GM12878 (cell line): Measurements from ENCODE around the gene MAP4K4. TPM values are rescaled to one million over a fixed set of nuclear protein-coding genes. Genes with fewer than 3 reads are reported as not detected.

Experiments used
- ATAC-seq: fragments of 200-7000 bp; cut with Tn5 transposase; 3 replicates; pipeline ENCODE4 v1.9.1; 2020; ENCODE audit warnings: mild to moderate bottlenecking, moderate library complexity
- BruUV-seq: library from RNA; stranded (reverse); fragments of 400-500 nt; replicated peaks from 2 replicates; lab custom pipeline; 2021; lab: Mats Ljungman, UMichigan
- CTCF ChIA-PET: fragments of 300-600 bp; sonication (Branson Sonifier 250); formaldehyde crosslinking; extraction: SDS; loops from one replicate; lab custom pipeline; 2021; ENCODE audit warnings: inconsistent platforms; lab: Yijun Ruan, JAX
- POLR2A ChIA-PET: fragments of 350-600 bp; formaldehyde crosslinking; extraction: SDS; loops from one replicate; lab custom pipeline; 2021; ENCODE audit warnings: inconsistent platforms; lab: Charles Lee
- RAD21 ChIA-PET: fragments of 300-600 bp; sonication (Branson Sonifier 250); formaldehyde crosslinking; loops from one replicate; lab custom pipeline; 2023; ENCODE audit warnings: antibody characterized with exemption; ENCODE audit not compliant: unreplicated experiment; lab: Charles Lee
- SMC1A ChIA-PET: fragments of 300-600 bp; sonication (Branson Sonifier 250); formaldehyde crosslinking; loops from one replicate; lab custom pipeline; 2023; ENCODE audit not compliant: unreplicated experiment, uncharacterized antibody; lab: Charles Lee
- DNase-seq: peaks from one replicate; pipeline ENCODE4 v3.0.0-alpha.2; 2011; ENCODE audit warnings: low read depth, low spot score
- FAIRE-seq: peaks from 3 replicates; lab custom pipeline; 2011; peaks lifted over from hg19 to GRCh38; lab: Jason Lieb, UNC
- H2AFZ ChIP-seq: 2 replicates; pipeline ENCODE4 v1.6.0; 2011; ENCODE audit warnings: low read depth, low read length, control low read depth; ENCODE audit not compliant: control insufficient read depth
- H3K27ac ChIP-seq: 2 replicates; pipeline ENCODE4 v1.5.1; 2011; ENCODE audit warnings: control low read depth; ENCODE audit not compliant: control insufficient read depth, insufficient read depth
- H3K27me3 ChIP-seq, 2 experiments: replicated peaks in 1 of 2; 2 replicates each; pipeline versions ENCODE4 v1.6.0 to v1.6.1; 2011; ENCODE audit warnings: low read length in 1 of 2; ENCODE audit not compliant: control insufficient read depth in 2 of 2, insufficient read depth in 2 of 2
- H3K36me3 ChIP-seq, 2 experiments: 2 replicates each; pipeline ENCODE4 v1.5.1; 2011; ENCODE audit warnings: low read length in 1 of 2; ENCODE audit not compliant: control insufficient read depth in 2 of 2, insufficient read depth in 2 of 2
- H3K4me1 ChIP-seq: 2 replicates; pipeline ENCODE4 v1.6.1; 2011; ENCODE audit warnings: mild to moderate bottlenecking, low read length, moderate library complexity, mixed read lengths; ENCODE audit not compliant: control insufficient read depth, insufficient read depth
- H3K4me2 ChIP-seq: 2 replicates; pipeline ENCODE4 v1.6.0; 2011; ENCODE audit warnings: control low read depth; ENCODE audit not compliant: control insufficient read depth, insufficient read depth
- H3K4me3 ChIP-seq: fragments of 200-600 bp; sonication (generic); 2 replicates; pipeline ENCODE4 v1.5.1; 2016
- H3K79me2 ChIP-seq: 2 replicates; pipeline ENCODE4 v1.6.0; 2011; ENCODE audit warnings: low read length; ENCODE audit not compliant: control insufficient read depth, insufficient read depth
- H3K9ac ChIP-seq: 2 replicates; pipeline ENCODE4 v1.8.0; 2011; ENCODE audit warnings: low read length, control low read depth, mixed read lengths; ENCODE audit not compliant: control insufficient read depth, insufficient read depth
- H3K9me3 ChIP-seq: replicated peaks from 3 replicates; pipeline ENCODE4 v1.5.1; 2011; ENCODE audit warnings: mild to moderate bottlenecking, low read length; ENCODE audit not compliant: control insufficient read depth, insufficient read depth
- H4K20me1 ChIP-seq: 2 replicates; pipeline ENCODE4 v1.6.0; 2011; ENCODE audit not compliant: control insufficient read depth, insufficient read depth
- CEBPB ChIP-seq, 2 experiments: fragments of 150-350 bp in 1 of 2; IDR thresholded peaks; 2 replicates each; pipeline ENCODE4 v1.6.1; 2012 to 2014; ENCODE audit warnings: low read depth in 2 of 2, low read length in 2 of 2, borderline replicate concordance in 1 of 2, inconsistent platforms in 1 of 2
- JUND ChIP-seq: IDR thresholded peaks from 2 replicates; pipeline ENCODE4 v1.6.1; 2012; ENCODE audit warnings: low read depth, mild to moderate bottlenecking, low read length, improper control_type of control experiment, moderate library complexity
- NBN ChIP-seq: fragments of 450-650 bp; IDR thresholded peaks from 2 replicates; pipeline ENCODE4 v1.6.1; 2016
- PML ChIP-seq: IDR thresholded peaks from 2 replicates; pipeline ENCODE4 v1.6.1; 2012; ENCODE audit warnings: low read length, inconsistent platforms
- SRF ChIP-seq, 2 experiments: IDR thresholded peaks; 2 replicates each; pipeline ENCODE4 v1.6.1; 2011; ENCODE audit warnings: low read depth in 2 of 2, low read length in 2 of 2, mild to moderate bottlenecking in 1 of 2, moderate library complexity in 1 of 2
- ZBED1 ChIP-seq: IDR thresholded peaks from 2 replicates; pipeline ENCODE4 v1.6.1; 2016; ENCODE audit warnings: borderline replicate concordance
- ZNF217 ChIP-seq: fragments of 450-650 bp; IDR thresholded peaks from 2 replicates; pipeline ENCODE4 v1.6.1; 2017; ENCODE audit warnings: antibody characterized with exemption, mild to moderate bottlenecking
- ZNF592 ChIP-seq: fragments of 450-650 bp; IDR thresholded peaks from 2 replicates; pipeline ENCODE4 v1.6.1; 2017; ENCODE audit warnings: mild to moderate bottlenecking, moderate library complexity
- WGBS: methylation state at CpG from one replicate; pipeline ENCODE4 v1.1.6; 2016; ENCODE audit warnings: low lambda C conversion rate; ENCODE audit not compliant: insufficient replicate concordance, insufficient coverage; ENCODE audit errors: missing lambda C conversion rate; 5-methylcytosine and 5-hydroxymethylcytosine counted together
- in situ Hi-C: fragments of 300-500 bp; cut with MboI; formaldehyde crosslinking; loops from 9 replicates; pipeline ENCODE4 v1.14.3; 2018; ENCODE audit warnings: mixed read lengths
- intact Hi-C: fragments of 100-400 bp; cut with micrococcal nuclease; formaldehyde crosslinking; loops from one replicate; pipeline ENCODE4 v1.14.2; 2022; ENCODE audit not compliant: unreplicated experiment
- polyA plus RNA-seq, 11 experiments: library from polyadenylated mRNA; depleted of rRNA in 4 of 11; unstranded in 6 of 11; stranded (reverse) in 5 of 11; fragments of >200 nt; fragmentation: Nextera tagmentation in 4 of 11; fragmentation: Illumina TruSeq in 1 of 11; extraction: Ambion mirVana in 4 of 11; extraction: Trizol in 1 of 11; gene quantifications; 1 replicate in 1 of 11; 2 replicates in 10 of 11; pipeline versions ENCODE4 v1.2.1 to v1.2.3, GENCODE V29; 2011 to 2016; ENCODE audit warnings: inconsistent platforms in 2 of 11, missing spikeins in 2 of 11, low read depth in 1 of 11
- total RNA-seq, 4 experiments: library from RNA; depleted of rRNA in 3 of 4; stranded (reverse); fragments of >200 nt in 3 of 4; fragmentation: Illumina TruSeq in 1 of 4; extraction: Trizol in 1 of 4; gene quantifications; 2 replicates each; pipeline versions ENCODE4 v1.2.1 to v1.2.3, GENCODE V29; 2013 to 2021
- TF ChIP-seq, protein P1 (sequence below): fragments of 150-350 bp; IDR thresholded peaks from 2 replicates; pipeline ENCODE4 v1.6.1; 2014; ENCODE audit warnings: mild to moderate bottlenecking, low read depth, low read length

MAP4K4 gene
- total and polyA plus RNA-seq, 10 of the 15 experiments (the other 5 are each of a cell fraction or from before 2014, with no cell fraction given): 1.9 to 50.4 (median 9.7) TPM

DNA sequence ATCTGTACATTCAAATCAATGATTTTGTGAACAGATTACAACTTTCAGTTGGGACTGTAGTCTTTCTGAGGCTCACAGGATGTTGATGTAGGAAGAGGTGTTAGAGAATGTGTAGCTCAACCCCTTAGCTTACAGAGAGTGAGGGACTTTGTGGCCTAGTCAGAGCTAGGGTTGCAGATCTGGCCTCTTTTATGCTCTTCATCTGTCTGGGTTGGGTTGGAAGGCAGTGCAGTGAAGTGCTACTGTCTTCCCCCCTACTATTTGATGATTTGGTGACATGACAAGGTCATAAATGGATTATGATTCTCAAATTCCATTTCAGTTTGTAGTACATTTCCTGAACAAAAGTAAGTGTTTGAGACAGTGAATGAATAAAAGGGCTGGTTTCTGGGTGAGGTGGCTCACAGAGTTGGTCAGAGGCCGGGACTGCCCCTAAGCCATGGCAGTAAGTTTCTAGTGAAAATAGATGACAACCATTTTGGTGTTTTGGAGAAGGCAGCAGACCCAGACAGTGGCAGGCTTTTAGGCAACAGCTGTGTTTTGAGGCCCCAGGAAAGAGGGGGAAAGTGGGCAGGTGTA is 21.6 kb downstream of the MAP4K4 start:
- CTCF ChIA-PET: interaction anchor here (0.6 to 1.7 kb wide), 6 partner anchors 9 to 52 kb away, joined by 3 to 4 read pairs (median 3); no protein-coding TSS in a partner anchor
- intact Hi-C loops: no loop called here
- Histone ChIP-seq H3K4me2 (no peak overlapping the region), H4K20me1 (no peaks in the 10 kb centered on the region), H3K9me3 (peaks cover 9% of the 10 kb centered on the region), H3K27ac (no peak overlapping the region), H3K79me2 (no peaks in the 10 kb centered on the region), H3K4me3 (no peak overlapping the region), H3K36me3 (no peaks in the 10 kb centered on the region), H3K4me1 (peaks cover 21% of the 10 kb centered on the region), H3K27me3 (no peaks in the 10 kb centered on the region; a peak in 1 of 4 replicates), H3K9ac (no peak overlapping the region), H2AFZ (no peak overlapping the region)
- FAIRE-seq: no peak
- peak; percentile 51 for ATAC-seq
- BruUV-seq: no TSS peak
- DNase-seq: no peak
- no peak for TF ChIP-seq SRF (IDR thresholded peaks at IDR 0.05; ENCODE audit: low read depth in 2 of 2, low read length in 2 of 2)
- 0 out of 2 replicates have a peak, but pooled peaks have one; percentile 20 for TF ChIP-seq NBN
- RAD21 ChIA-PET: interaction anchor here (0.9 to 2.6 kb wide), 9 partner anchors 22 to 107 kb away, joined by 3 to 10 read pairs (median 4); no protein-coding TSS in a partner anchor
- POLR2A ChIA-PET: interaction anchor here (0.6 to 1.2 kb wide), 3 partner anchors 12 to 26 kb away, joined by 3 to 4 read pairs (median 3); no protein-coding TSS in a partner anchor
- SMC1A ChIA-PET: interaction anchor here (0.6 to 3.9 kb wide), 11 partner anchors 9 to 729 kb away, joined by 3 to 26 read pairs (median 3); no protein-coding TSS in a partner anchor
- in situ Hi-C loops: no loop called here
- WGBS: 0% methylated on average over 1 of the region's 1 CpG

- FAIRE-seq (no peak), ATAC-seq (no peak), DNase-seq (no peak)
- H3K27me3 ChIP-seq: no peaks in the 10 kb centered on the region; a peak in 1 of 4 replicates
- H3K36me3 ChIP-seq: no peaks in the 10 kb centered on the region
- 94% methylated on average over 1 of the region's 1 CpG for WGBS
- ChIA-PET RAD21 (interaction anchor here (2.0 kb wide), 1 partner anchor 24 kb away, joined by 4 read pairs; no protein-coding TSS in a partner anchor), SMC1A (interaction anchor here (1.3 to 2.3 kb wide), 6 partner anchors 10 to 109 kb away, joined by 3 to 11 read pairs (median 6); no protein-coding TSS in a partner anchor), CTCF (interaction anchor here (1.4 to 1.6 kb wide), 2 partner anchors 49 to 302 kb away, joined by 3 to 4 read pairs; no protein-coding TSS in a partner anchor), POLR2A (interaction anchor here (0.5 to 0.6 kb wide), 3 partner anchors 35 to 371 kb away, joined by 3 to 6 read pairs (median 3); no protein-coding TSS in a partner anchor)
- no peak overlapping the region for H3K27ac ChIP-seq
- no peak overlapping the region for H3K4me3 ChIP-seq
- intact Hi-C loops: no loop called here
- in situ Hi-C loops: no loop called here
- H3K4me2 ChIP-seq: no peak overlapping the region
- H2AFZ ChIP-seq: no peak overlapping the region
- H3K9me3 ChIP-seq: peaks cover 7% of the 10 kb centered on the region
- H3K79me2 ChIP-seq: no peaks in the 10 kb centered on the region
- no TSS peak for BruUV-seq
- H3K9ac ChIP-seq: no peak overlapping the region
- peaks cover 20% of the 10 kb centered on the region for H3K4me1 ChIP-seq
- H4K20me1 ChIP-seq: no peaks in the 10 kb centered on the region
- TF ChIP-seq ZNF217: no peak
- no peak for TF ChIP-seq CEBPB (IDR thresholded peaks at IDR 0.05; ENCODE audit: borderline replicate concordance in 1 of 2, low read depth in 2 of 2, low read length in 2 of 2)
- no peak for TF ChIP-seq PML
- TF ChIP-seq ZNF592: no peak
- no peak for TF ChIP-seq JUND
- TF ChIP-seq ZBED1: no peak
- TF ChIP-seq, protein P1, sequence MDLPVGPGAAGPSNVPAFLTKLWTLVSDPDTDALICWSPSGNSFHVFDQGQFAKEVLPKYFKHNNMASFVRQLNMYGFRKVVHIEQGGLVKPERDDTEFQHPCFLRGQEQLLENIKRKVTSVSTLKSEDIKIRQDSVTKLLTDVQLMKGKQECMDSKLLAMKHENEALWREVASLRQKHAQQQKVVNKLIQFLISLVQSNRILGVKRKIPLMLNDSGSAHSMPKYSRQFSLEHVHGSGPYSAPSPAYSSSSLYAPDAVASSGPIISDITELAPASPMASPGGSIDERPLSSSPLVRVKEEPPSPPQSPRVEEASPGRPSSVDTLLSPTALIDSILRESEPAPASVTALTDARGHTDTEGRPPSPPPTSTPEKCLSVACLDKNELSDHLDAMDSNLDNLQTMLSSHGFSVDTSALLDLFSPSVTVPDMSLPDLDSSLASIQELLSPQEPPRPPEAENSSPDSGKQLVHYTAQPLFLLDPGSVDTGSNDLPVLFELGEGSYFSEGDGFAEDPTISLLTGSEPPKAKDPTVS: no peak
Measured at GRCh38 chr2:101720732-101721131, 23.2 kb downstream of the MAP4K4 start.
